ENCODE results near the gene THAP12.

THAP12 gene

DNA sequence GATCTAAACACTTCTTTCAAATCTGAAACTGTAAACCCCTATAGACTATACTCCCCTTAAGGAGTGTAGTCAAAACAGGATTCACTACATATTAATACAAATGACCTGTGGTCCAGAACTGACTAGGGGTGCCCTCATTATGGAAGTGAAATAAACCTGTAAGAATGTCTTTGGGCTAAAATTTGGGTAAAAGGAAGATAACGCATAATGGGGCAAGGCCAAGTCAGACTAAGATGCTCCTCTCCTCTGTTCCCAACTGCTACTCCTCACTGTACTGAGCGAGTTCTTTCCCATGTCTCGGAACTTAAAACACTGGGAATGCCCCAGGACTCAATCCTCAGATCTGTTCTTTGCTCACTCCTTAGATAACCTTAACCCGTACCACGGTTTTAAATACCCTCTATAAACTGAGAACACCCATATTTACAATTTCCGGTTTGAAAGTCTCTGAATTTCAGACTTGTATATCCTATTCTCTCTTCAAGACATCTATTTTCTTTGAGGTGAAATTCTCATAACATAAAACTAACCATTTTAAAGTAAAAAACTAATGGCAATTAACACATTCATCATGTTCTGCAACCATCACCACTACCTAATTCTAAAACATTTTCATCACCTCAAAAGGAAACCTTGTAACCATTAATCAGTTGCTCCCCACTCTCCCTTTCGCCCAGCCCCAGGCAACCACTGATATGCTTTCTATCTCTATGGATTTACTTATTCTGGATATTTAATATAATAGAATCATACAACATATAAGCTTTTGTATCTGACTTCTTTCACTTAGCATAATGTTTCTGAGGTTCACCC is 4.0 kb downstream of the THAP12 start:
- no peak for FAIRE-seq

- FAIRE-seq: no peak
Measured at GRCh38 chr11:76371170-76371569, 9.8 kb downstream of the THAP12 start.

DNA sequence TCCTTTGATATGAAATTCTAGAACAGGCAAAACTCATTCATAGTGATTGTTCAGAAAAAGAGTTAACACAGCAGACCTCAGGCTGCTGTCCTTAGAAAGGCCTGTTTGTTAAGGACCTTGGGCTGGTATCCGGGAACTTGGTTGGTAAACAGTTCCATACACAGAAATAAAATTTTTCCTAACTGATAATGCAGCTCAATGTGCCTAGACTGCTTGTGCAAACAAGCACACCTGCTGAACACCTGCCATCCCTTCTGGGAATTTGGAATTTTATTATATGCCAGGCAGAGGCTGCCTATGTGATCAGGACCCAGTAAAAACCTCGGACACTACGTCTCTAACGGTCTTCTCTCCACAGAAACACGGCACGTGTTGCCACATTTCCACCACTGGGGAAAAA is 11.5 kb downstream of the THAP12 start:
- no peak for FAIRE-seq

DNA sequence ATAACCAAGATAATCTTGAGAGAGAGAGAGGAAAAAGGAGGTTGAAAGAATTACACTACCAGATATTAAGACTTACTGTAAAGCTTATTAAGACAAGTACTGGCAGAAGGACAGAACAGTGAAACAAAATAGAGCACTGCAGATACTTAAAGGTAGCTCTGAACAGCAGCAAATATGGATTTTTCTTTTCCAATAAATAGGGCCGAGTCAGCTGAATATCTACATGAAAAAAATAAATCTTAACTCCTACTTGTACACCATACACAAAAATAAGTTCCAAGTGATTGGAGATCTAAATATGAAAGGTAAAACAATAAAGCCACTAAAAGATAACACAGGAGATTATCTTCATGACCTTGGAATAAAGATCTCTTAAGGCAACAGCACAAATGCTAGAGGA is 12.4 kb downstream of the THAP12 start:
- no peak for FAIRE-seq

DNA sequence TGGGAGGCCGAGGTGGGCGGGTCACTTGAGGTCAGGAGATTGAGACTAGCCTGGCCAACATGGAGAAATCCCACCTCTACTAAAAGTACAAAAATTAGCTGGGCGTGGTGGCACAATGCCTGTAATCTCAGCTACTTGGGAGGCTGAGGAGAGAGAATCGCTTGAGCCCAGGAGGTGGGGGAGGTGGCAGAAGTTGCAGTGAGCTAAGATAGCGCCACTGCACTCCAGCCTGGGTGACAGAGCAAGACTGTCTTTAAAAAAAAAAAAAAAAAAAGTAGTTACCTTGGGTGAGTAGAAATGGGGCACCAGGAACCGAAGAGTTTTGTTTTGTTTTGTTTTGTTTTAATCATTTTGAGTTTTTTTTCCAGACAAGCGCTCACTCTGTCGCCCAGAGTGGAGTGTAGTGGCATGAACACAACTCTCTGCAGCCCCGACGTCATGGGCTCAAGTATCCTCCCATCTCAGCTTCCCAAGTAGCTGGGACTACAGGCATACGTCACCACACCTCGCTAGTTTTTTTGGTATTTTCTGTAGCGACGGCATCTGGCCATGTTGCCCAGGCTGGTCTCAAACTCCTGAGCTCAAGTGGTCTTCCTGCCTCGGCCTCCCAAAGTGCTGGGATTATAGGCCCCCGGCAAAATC is 15.8 kb downstream of the THAP12 start:
- FAIRE-seq: no peak

- no peak for FAIRE-seq
Measured at GRCh38 chr11:76362716-76363115, 18.2 kb downstream of the THAP12 start.

DNA sequence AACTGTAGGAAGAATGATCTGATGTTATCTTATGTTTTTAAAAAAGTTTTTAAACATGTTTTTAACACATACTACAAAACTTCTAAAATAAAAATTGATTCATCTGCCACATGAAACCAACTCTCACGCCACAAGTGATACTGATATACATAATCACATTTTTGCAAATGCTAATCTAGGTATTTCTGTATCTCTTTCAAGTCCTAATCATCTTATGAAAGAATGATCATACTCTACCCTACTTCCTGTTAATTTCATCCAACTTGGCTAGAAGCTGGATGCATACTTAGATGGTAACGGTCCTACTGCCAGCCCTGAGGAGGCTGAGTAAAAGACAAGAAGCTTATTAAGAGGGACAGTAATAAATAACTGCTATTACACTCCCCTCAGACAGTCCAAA is 19.2 kb downstream of the THAP12 start:
- no peak for FAIRE-seq

- FAIRE-seq: no peak
Measured at GRCh38 chr11:76361374-76361773, 19.6 kb downstream of the THAP12 start.

DNA sequence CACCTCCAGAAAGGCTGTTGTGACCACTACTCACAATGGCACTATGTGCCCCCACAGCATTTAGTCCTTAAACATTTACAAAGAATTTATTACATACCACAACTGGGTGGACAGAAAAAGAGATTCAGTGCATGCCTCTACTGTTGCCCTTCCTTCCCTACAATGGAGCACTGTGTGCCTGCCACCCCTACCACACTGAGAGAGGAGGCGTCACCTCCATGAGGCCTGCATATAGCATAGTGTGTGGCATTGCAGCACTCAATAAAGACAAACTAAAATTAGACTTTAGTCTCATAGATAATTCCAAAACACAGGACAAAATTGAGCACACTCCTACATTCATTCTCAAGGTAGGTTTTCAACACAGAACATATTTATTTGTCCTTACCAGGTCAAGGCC is 25.8 kb downstream of the THAP12 start:
- FAIRE-seq: no peak

GRCh38 chr11:76348348-76348747 is 32.6 kb downstream of the THAP12 start:
- FAIRE-seq: no peak

GRCh38 chr11:76347466-76347865 is 33.5 kb downstream of the THAP12 start:
- no peak for FAIRE-seq

DNA sequence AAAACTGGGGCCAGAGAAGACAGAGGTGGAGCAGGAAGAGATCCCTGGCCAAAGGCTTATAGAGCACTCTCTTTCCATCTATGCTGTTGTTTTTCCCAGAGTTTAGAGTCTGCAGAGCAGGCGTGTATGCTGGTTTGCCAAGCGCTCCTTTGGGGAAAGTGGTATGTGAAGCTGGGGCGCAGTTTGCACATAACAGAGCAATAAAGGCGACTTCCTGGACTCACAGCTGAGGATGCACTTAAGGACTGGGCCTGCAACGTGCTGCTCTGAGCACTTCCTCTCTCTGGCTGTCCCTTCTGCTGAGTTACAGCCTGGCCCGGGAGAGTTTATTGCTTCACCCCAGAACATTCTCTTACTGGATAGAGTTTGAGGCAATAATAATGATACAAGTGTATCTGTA is 41.7 kb downstream of the THAP12 start:
- no peak for FAIRE-seq

DNA sequence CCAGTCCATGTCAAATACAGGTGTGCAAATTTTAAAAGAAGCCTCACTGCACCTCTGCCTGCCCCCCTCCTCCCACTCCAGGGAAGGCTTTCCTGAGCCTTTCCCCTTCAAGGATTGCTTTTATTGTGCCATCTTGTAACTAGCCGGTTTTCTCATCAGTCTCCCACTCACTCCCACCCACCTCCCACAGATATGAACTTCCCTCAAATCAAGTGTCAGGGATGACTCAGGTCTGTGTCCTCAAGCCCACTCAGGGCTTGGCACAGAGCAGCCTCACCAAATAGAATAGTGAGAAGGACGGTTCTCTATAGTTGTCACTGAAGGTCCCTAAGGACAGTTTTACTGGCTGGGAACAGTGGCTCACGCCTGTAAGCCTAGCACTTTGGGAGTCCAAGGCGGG is 43.0 kb downstream of the THAP12 start:
- no peak for FAIRE-seq

- FAIRE-seq: no peak
Measured at GRCh38 chr11:76337469-76337868, 43.5 kb downstream of the THAP12 start.

- no peak for FAIRE-seq
Measured at GRCh38 chr11:76336597-76336996, 44.3 kb downstream of the THAP12 start.

- FAIRE-seq: no peak
Measured at GRCh38 chr11:76335842-76336241, 45.1 kb downstream of the THAP12 start.

GRCh38 chr11:76334826-76335389 is 46.0 kb downstream of the THAP12 start:
- no peak for FAIRE-seq

- no peak for FAIRE-seq
Measured at GRCh38 chr11:76330651-76331050, 50.3 kb downstream of the THAP12 start.

- FAIRE-seq: no peak
Measured at GRCh38 chr11:76329983-76330382, 50.9 kb downstream of the THAP12 start.

DNA sequence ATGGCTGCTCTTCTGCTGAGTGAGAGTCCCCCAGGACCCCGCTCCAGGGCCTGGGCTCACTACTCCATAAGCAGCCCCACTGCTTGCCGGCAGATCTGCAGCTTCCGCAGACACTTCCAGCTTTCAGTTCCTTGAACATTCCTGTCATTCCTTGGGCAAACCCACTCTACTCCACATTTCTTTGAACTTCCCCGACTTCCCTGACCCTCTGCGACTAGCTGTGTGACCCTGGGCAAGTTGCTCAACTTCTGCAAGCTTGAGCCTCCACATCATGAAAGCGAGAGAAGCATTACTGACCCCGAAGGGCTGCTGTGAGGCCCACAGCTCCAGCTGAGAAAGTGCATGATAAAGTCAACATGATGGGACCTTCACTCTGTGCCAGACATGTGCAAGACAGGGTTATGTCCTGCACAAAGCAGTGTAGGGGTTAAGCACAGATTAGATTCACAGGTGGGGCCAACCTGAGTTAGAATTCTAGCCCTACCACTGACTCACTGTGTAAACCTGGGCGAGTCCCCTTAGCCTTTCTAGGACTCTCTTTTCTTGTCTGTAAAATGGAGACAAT is 51.8 kb downstream of the THAP12 start:
- FAIRE-seq: no peak

- FAIRE-seq: no peak
Measured at GRCh38 chr11:76327756-76328388, 53.1 kb downstream of the THAP12 start.

DNA sequence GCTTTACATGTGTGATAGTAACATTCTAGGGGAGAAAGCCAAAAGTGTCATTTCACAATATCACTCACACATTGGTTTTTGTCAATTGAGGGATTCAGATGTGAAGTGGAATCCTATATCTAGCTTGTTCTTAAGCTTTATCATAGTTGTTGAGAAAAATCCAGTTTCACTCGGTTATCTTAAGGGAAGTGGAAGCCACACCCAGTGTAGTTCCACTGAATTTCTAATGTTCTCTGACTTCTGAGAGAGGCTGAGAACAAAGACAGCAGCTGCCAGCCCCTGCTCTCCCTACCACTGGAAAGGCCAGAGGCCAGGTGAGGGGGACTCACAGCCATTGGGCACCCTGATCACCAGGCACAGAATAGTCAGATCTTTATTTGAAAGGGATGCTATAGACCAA is 53.7 kb downstream of the THAP12 start:
- FAIRE-seq: no peak

DNA sequence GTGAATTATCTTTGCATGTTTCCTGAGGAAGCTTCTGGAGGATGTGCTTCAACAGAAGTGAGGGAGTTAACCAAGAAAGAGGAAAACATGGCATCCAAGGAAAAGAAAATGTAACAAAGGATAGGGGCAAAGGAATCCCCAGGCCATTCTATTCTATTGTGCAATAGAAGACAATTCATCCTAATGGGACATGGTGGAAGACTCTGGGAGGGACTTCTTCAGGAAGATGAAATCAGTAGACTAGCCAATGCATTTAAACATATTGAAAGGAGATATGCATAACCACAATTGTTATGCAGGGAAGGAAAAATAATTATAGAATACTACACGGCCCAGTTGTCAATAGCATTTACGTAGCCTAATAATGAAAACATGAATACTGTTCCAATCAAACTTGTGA is 55.7 kb downstream of the THAP12 start:
- no peak for FAIRE-seq

- FAIRE-seq: no peak
Measured at GRCh38 chr11:76323804-76324203, 57.1 kb downstream of the THAP12 start.

All from TTC549 (cell line).